Esophagus muscularis mucosa (tissue), 4 donors: ENCODE results near the gene CNTN6. TPM values are rescaled to one million over a fixed set of nuclear protein-coding genes. Genes with fewer than 3 reads are reported as not detected.

Source experiments
- DNase-seq: peaks from one replicate; pipeline ENCODE4 v3.0.0-alpha.2; 2017; ENCODE audit errors: extremely low spot score
- H3K27ac ChIP-seq, 4 donors: fragments of 200-600 bp; sonication (generic); replicated peaks in 1 of 4; 1 replicate in 3 of 4; 2 replicates in 1 of 4; pipeline ENCODE4 v1.5.1; 2016 to 2019; ENCODE audit warnings: mild to moderate bottlenecking in 1 of 4
- H3K27me3 ChIP-seq, 4 donors: fragments of 200-600 bp; sonication (generic); one replicate each; pipeline versions ENCODE4 v1.5.1 to v1.6.0; 2016 to 2019
- H3K36me3 ChIP-seq, 4 donors: fragments of 200-600 bp; sonication (generic); one replicate each; pipeline ENCODE4 v1.5.1; 2016 to 2019
- H3K4me1 ChIP-seq, 4 donors: fragments of 200-600 bp; sonication (generic); one replicate each; pipeline ENCODE4 v1.5.1; 2016 to 2019
- H3K4me3 ChIP-seq, 4 donors: fragments of 200-600 bp; sonication (generic); 1 replicate in 2 of 4; 2 replicates in 2 of 4; pipeline ENCODE4 v1.5.1; 2016 to 2019; ENCODE audit warnings: mild to moderate bottlenecking in 4 of 4, moderate library complexity in 1 of 4
- H3K9me3 ChIP-seq, 4 donors: fragments of 200-600 bp; sonication (generic); 1 replicate in 3 of 4; 2 replicates in 1 of 4; pipeline ENCODE4 v1.5.1; 2016 to 2019
- EP300 ChIP-seq: sonication (generic); formaldehyde crosslinking; IDR thresholded peaks from one replicate; pipeline ENCODE4 v1.6.1; 2017; ENCODE audit warnings: antibody characterized with exemption
- POLR2A ChIP-seq: fragments of 450-650 bp; IDR thresholded peaks from one replicate; pipeline ENCODE4 v1.6.1; 2017; ENCODE audit warnings: antibody characterized with exemption, moderate library complexity, mild to moderate bottlenecking, low read depth
- POLR2AphosphoS5 ChIP-seq, 2 donors: sonication (generic); formaldehyde crosslinking; IDR thresholded peaks; one replicate each; pipeline ENCODE4 v1.6.1; 2017; ENCODE audit warnings: antibody characterized with exemption in 2 of 2
- WGBS: methylation state at CpG from one replicate; pipeline ENCODE4 v1.1.5; 2018; 5-methylcytosine and 5-hydroxymethylcytosine counted together
- intact Hi-C: fragments of 100-400 bp; cut with DNase I; formaldehyde crosslinking; loops from one replicate; pipeline ENCODE4 v1.15.1; 2023
- total RNA-seq, 4 donors: library from RNA; depleted of rRNA; stranded (reverse); fragments of >200 nt; gene quantifications; one replicate each; pipeline versions ENCODE4 v1.1.0 to v1.2.1, GENCODE V29; 2016
- TF ChIP-seq, protein P1 (sequence below), 3 experiments: fragments of 200-600 bp in 2 of 3; fragments of 450-650 bp in 1 of 3; sonication (generic) in 2 of 3; IDR thresholded peaks; one replicate each; pipeline ENCODE4 v1.5.1; 2017 to 2019; ENCODE audit warnings: antibody characterized with exemption in 3 of 3, mild to moderate bottlenecking in 2 of 3, moderate library complexity in 1 of 3

Gene CNTN6
- total RNA-seq, 4 donors from 2014 or later = 0.06 to 0.83 (median 0.17) TPM; not detected in 1

DNA sequence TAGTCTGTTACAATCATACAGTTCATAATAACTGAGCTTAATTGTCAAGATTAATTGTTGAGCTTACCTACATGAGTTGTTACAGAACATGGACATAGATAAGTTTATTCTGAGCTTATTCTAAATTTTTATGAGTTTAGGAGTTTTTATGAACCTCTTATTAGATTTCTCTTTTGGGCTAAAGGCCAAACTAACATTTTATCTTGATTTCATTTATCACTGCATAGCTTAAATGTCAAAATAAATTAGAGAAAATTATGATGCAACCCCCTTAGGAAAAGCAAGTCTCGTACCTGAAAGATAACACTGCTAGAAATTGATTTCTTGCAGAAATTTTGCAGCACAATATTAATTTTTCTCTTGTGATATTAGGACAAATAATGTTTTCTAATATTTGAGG lies 54.5 kb downstream of the CNTN6 start:
- DNase-seq = no peak
- Histone ChIP-seq H3K36me3 (no peaks in the 10 kb centered on the region), H3K9me3 (no peaks in the 10 kb centered on the region), H3K4me3 (no peak overlapping the region), H3K27ac (no peak overlapping the region), H3K27me3 (no peaks in the 10 kb centered on the region), H3K4me1 (no peaks in the 10 kb centered on the region)
- intact Hi-C loops = no loop called here
- 84% methylated on average over 1 of the region's 1 CpG for WGBS
- TF ChIP-seq POLR2A = no peak
- TF ChIP-seq EP300 = no peak

DNA sequence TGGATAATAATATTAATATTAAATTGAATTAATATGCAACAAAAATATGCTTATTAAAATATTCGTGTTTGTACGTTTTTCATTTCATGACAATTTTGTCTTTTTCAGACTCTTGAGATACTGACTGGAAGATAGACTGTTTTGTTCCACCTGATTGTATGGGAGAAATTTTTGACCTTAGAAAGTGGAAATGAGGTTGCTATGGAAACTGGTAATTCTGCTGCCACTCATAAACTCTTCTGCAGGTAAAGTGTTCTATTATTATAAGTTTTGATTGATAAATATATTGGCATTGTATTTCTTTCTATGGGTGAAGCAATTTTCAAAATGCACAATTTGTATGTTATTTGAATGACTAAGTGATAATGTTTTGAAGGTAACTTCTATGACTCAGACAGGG lies 55.0 kb downstream of the CNTN6 start:
- TF ChIP-seq, protein P1, sequence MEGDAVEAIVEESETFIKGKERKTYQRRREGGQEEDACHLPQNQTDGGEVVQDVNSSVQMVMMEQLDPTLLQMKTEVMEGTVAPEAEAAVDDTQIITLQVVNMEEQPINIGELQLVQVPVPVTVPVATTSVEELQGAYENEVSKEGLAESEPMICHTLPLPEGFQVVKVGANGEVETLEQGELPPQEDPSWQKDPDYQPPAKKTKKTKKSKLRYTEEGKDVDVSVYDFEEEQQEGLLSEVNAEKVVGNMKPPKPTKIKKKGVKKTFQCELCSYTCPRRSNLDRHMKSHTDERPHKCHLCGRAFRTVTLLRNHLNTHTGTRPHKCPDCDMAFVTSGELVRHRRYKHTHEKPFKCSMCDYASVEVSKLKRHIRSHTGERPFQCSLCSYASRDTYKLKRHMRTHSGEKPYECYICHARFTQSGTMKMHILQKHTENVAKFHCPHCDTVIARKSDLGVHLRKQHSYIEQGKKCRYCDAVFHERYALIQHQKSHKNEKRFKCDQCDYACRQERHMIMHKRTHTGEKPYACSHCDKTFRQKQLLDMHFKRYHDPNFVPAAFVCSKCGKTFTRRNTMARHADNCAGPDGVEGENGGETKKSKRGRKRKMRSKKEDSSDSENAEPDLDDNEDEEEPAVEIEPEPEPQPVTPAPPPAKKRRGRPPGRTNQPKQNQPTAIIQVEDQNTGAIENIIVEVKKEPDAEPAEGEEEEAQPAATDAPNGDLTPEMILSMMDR (IDR thresholded peaks at IDR 0.05) = no peak
- TF ChIP-seq POLR2AphosphoS5 (IDR thresholded peaks at IDR 0.05) (no peak), EP300 (no peak), POLR2A (no peak)
- H3K4me1 ChIP-seq = no peaks in the 10 kb centered on the region
- H3K27ac ChIP-seq = no peak overlapping the region
- intact Hi-C loops = no loop called here
- no peaks in the 10 kb centered on the region for H3K27me3 ChIP-seq
- H3K4me3 ChIP-seq = no peak overlapping the region
- 82% methylated on average over 2 of the region's 2 CpGs for WGBS
- H3K9me3 ChIP-seq = no peaks in the 10 kb centered on the region
- H3K36me3 ChIP-seq = no peaks in the 10 kb centered on the region
- no peak for DNase-seq

DNA sequence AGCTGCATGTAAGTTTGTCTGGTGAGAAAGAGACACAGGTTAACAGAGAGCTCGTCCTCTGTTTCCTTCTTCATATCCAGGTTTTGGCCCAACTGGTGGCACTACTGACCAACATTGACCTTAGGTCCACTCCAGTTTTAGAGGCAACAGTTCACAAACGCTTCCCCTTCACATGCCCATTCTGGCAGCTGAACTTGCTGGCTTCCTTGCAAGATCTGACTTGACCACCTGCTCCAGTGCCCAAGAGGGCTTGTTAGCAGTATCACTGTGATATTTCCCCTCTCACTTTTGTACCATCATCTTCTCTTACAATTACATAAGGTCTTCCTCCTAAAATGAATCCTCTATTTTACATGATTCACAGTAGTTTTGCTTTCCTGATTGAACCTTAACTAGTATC lies 71.3 kb downstream of the CNTN6 start:
- Histone ChIP-seq H3K27me3 (no peaks in the 10 kb centered on the region), H3K36me3 (no peaks in the 10 kb centered on the region), H3K9me3 (peaks cover 0 to 3% (median 0%) of the 10 kb centered on the region in 4 donors), H3K4me1 (no peaks in the 10 kb centered on the region), H3K27ac (no peak overlapping the region), H3K4me3 (no peak overlapping the region)
- WGBS = 76% methylated on average over 2 of the region's 2 CpGs
- DNase-seq = no peak
- TF ChIP-seq POLR2A (no peak), POLR2AphosphoS5 (IDR thresholded peaks at IDR 0.05) (no peak), EP300 (no peak)
- TF ChIP-seq, protein P1 (IDR thresholded peaks at IDR 0.05) = no peak
- intact Hi-C loops = no loop called here

DNA sequence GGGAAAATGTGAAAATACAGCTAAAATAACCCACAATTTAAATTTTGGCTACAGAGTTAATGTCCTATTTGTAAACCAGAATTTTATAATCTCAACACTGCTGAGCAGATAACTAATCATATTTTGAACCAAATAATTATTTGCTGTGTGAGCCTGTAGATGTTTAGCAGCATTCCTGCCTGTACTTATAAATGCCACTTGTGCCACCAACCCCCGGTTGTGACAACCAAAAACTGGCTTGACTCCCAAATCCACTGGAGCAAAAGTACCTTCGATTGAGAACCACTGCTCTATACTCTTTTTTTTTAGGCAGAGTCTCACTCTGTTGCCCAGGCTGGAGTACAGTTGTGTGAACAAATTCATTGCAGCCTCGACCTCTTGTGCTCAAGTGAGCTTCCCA lies 78.5 kb downstream of the CNTN6 start:
- Histone ChIP-seq H3K36me3 (no peaks in the 10 kb centered on the region), H3K4me1 (no peaks in the 10 kb centered on the region), H3K9me3 (no peaks in the 10 kb centered on the region), H3K27me3 (no peaks in the 10 kb centered on the region), H3K27ac (no peak overlapping the region), H3K4me3 (no peak overlapping the region)
- no peak for DNase-seq
- TF ChIP-seq, protein P1 (IDR thresholded peaks at IDR 0.05) = no peak
- TF ChIP-seq POLR2AphosphoS5 (IDR thresholded peaks at IDR 0.05) (no peak), EP300 (no peak), POLR2A (no peak)
- 86% methylated on average over 3 of the region's 3 CpGs for WGBS
- intact Hi-C loops = no loop called here

DNA sequence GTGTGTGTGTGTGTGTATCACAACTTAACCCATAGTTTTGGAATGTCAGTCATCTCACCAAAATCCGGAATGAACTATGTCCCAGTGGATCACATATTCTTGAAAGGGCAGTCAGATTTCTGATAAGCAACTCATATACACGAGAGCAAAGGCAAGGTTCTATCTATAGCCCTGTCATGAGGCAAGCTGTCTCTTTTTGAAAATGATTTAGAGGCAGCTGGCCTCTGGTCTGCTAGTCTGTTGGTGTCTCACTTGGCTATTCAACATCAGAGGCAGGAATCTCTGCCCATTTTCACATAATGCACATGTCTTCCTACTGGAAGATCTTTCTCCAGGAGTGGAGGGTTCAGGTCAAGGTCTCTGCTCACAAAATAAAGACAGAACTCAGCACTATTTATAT lies 79.8 kb downstream of the CNTN6 start:
- intact Hi-C loops = no loop called here
- no peak overlapping the region for H3K27ac ChIP-seq
- H3K4me3 ChIP-seq = no peak overlapping the region
- WGBS = 50% methylated on average over 2 of the region's 2 CpGs
- no peak for DNase-seq
- H3K4me1 ChIP-seq = no peaks in the 10 kb centered on the region
- no peaks in the 10 kb centered on the region for H3K9me3 ChIP-seq
- TF ChIP-seq EP300 = no peak
- TF ChIP-seq, protein P1 (IDR thresholded peaks at IDR 0.05) = no peak
- H3K36me3 ChIP-seq = no peaks in the 10 kb centered on the region
- no peaks in the 10 kb centered on the region for H3K27me3 ChIP-seq
